ENCODE results near the gene PMM2.
"Not testable (repeated sequence)": the region's sequence is repeated elsewhere in the genome, so short reads cannot be mapped to it uniquely, and the experiment has no call there.

The PMM2 gene

DNA sequence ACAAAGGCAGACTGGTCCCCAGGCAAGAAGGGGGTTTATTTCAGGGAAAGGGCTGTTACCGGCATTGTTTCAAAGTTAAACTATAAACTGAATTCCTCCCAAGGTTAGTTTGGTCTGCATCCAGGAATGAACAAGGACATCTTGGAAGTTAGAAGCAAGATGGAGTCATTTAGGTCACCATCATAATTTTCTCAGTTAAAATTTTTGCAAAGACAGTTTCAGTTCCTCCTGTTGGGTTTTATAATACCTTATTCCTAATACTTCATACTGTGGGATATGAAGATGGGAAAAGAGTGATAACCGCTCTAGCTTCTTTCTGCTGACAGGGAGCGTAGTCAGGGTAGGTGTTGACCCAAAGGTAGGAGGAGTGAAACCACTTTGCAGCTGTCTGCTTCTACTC lies 24.8 kb downstream of the PMM2 start:
- DNase-seq: no peak

DNA sequence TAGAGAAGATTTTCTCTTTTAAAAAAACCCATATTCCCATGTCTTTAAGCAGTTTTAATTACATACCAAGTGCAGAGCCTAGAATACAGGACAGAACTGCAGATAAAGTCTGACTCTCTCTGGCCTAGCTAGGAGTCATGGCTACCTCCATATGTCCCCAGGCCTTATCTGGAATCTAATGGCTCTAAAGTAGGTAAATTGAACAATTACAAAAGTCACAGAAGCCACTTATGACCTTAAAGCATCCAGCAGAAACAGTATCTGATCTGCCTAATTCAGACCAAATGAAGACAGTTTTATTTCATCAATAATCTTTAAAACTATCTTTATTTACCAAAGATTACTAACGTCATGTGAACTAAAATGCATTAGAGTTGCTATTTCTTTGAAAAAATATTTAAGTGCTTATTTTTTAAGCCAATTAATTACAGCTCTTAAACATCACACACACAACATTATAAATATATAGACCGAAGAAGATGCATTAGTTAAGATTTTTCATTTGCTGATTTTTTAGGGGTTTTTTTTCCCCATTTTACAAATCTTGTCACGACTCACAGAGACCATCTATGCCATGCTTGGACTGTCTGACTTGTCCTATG lies 28.7 kb downstream of the PMM2 start:
- DNase-seq: no peak

DNA sequence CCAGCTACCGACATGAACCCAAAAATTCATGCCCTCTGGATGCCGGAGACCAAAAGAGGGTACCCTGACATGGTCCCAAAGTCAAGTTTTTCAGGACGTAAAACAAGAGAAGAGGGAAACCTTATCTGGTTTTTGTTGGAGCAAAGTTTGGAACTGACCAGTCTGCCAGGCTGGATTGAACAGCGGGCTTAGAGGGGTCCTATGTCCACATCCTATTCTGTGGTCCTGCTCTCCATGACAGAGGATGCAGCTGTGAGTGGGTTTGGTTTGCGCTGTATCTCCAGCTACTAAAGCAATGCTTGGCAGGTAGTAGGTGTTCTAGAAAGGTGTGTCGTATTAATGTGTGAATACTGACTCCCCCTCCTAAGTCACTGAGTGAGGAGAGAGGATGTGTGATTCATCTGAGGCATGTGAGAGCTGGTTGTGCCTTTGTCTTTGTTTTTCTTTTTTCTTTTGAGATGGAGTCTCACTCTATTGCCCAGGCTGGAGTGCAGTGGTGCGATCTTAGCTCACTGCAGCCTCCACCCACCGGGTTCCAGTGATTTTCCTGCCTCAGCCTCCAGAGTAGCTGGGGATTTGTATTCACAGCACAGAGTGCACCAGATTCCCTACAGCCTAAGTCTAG lies 31.0 kb downstream of the PMM2 start:
- no peak for DNase-seq

DNA sequence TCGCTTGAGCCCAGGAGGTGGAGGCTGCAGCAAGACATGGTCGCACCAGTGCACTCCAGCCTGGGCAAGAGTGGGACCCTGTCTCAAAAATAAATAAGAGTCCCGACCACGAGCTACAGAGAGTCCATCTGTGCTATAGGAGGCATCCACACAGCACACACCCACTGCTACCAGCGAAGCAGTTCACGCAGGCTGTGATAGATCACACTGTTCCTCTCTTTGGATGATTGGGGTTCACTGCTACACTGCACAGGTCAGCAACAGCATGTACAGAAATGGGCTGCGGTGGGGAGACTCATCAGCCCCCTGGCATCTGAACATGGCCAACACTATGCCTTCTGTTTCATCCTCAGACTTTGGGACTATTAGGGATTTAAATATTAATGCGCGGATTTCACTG lies 33.8 kb downstream of the PMM2 start:
- no peak for DNase-seq

DNA sequence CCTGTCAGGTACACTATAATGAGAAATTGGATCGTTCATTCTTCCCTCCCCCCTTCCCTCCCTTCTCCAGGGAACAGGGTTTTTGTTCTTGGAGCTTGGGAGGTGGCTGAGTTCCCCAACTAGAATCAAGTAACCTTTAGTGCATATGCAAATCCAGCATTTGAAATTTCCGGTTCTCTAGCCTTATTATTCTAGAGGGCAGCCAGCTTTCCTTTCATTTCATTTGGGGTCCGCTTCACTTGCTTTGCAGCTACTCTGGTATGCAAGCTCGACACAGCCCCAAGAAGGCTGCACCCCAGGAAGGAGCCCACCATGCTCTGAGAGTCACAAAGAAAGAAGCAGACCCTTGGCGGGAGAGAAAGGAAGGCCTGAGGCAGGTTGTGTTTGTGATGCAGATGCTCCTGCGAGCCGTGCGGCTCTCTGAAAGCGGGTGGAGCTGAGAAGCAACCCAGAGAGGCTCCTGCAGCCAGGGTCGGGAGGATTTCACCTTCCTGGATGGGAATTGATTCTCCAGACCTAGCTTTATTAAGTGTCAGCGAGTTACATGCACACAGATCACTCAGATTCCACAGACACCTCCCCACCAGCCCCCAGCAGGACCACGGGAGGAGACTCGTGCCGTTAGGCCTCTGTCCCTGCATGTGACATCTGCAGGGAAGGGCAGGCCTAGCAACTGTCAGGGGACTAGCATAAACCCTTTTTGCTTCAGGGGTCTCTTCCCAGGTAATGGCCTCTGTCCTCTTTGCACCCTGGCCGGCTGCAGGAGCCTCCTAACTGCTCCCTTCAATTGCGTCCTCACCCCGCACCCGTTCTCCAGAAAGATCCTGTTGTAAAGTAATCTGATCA lies 34.5 kb downstream of the PMM2 start:
- no peak for DNase-seq

DNA sequence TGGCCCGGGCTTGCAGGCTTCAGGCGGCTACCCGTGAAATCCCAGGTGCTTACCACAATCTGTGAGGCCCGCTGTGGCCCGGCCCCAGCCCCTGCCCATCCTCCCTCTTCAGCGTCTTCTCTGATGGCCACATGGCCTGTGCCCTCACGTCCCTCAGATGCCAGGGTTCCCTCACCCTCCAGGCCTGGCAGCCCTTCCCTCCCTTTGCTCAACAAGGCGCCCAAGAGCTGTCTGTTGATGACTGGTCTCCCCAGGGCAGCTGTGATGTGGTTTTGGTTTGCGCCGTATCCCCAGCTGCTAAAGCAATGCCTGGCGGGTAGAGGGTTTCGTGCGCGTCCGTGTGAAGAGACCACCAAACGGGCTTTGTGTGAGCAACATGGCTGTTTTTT lies 35.1 kb downstream of the PMM2 start:
- no peak for DNase-seq

DNA sequence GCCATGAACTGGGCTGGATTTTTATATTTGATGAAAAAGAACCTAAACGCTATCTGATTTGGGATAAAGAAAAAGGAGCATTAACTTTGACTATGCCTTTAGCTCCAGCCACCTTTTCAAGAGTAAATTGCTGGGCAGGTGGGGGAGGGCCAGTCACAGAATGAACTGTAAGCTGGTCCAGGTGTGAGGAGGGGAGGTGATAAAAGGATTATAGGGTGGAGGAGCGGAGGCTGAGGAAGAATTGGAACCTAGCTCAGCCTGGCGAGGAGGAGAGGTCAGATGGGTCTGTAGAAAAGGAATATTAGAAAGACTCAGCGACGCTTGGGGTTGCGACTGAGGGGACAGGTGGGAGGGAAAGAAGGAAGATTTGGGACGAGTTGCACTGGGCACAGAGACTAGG lies 39.2 kb downstream of the PMM2 start:
- DNase-seq: not testable (repeated sequence)

DNA sequence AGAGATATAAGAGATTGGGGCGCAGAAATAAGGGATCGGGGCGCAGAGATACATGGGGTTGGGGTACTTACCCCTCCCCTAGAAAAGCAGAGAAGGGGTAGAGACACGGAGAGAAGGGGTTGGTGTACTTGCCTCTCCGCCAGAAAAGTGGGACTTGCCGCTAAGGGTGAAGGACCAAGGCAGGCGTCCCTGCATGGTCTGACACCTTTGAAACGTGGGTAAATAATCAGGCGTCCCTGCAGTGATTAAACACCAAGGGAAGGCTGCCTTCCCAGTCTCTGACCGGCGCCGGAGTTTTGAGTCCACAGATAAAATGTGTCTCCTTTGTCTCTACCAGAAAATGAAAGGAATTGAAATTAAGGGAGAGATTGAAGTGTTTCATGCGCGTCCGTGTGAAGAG lies 40.0 kb downstream of the PMM2 start:
- not testable (repeated sequence) for DNase-seq

DNA sequence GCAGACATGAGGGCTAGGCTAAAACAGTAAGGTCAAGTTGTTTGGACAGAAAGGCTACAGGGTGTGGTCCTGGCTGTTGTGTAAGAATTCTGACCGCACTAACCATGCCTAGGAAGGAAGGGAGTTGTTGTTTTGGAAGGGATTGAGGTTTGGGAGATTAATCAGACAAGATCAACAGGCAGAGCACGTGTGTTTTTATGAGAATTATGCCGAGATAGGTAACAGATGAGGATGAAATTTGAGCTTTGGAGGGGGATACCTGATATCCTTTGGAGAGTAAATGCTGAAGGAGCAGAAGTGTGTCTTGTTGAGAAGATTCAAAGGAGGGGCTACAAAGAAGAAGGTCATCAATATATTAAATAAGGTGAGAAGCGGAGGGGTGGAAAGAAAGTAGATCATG lies 44.4 kb downstream of the PMM2 start:
- DNase-seq: not testable (repeated sequence)

DNA sequence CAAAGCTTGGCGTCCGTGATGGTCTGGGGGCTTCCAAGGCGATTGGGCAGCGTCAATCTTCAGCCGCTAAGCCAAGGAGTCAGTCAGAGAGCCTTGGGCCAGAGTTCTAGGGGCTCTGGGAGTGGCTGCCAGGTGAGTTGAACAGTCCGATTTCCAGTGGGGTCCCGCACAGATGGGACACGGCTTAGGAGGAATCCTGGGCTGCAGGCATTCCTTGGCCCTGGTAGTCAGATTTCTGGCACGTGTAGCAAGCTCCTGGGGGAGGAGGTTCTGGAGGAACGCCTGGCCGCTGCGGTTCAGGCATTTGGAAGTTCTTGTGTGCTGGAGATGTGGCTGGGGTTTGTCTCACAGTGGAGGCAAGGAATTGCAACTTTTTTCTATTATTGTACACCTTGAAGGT lies 45.7 kb downstream of the PMM2 start:
- DNase-seq: not testable (repeated sequence)

DNA sequence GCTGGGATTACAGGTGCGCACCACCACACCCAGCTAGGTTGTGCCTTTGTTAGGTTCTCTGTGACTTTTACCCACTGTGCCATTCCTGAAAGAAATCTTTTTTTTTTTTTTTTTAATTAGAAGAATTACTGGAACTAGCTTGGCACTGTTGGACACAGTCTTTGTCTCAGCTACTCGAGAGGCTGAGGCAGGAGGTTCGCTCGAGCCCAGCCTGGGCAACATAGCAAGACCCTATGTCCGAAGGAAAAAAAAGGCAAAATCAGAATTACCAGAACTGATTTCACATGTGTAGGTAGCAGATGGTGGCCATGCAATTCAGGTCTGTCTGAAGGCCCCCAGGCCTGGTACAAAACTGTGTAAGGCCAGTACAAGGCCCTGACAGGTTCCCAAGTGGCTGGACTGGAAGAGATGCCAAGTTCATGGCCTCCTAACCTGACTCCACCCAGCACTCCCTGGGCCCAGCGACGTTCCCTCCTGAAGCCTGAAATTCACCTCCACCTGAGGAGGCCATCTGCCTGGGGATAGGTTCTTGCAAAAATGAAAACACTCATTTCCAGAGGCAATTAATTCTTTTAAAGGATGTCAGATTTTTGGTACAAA lies 48.2 kb downstream of the PMM2 start:
- DNase-seq: no peak

DNA sequence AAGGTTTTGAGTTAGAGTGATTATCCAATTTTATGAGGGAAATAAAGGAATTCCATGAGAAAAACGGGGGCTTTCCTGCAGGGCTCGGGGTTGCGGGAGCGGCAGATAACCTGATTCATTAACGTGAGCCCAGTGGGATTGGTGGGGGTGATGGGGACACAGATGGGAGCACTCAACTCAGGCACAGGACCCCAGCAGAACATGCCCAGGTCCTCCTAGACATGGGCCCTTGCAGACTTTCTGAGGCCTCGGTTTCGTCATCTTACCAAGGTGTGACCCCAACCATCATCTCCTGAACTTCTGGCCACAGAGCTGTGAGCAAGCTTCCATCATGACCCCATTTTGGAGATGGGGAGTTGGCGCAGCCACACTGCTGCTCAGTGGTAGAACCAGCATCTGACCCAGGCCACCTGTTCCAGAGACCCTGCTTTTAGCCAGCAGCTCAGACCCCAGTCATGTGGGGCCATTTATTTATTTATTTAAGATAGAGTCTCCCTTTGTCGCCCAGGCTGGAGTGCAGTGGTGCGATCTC lies 48.8 kb downstream of the PMM2 start:
- no peak for DNase-seq

DNA sequence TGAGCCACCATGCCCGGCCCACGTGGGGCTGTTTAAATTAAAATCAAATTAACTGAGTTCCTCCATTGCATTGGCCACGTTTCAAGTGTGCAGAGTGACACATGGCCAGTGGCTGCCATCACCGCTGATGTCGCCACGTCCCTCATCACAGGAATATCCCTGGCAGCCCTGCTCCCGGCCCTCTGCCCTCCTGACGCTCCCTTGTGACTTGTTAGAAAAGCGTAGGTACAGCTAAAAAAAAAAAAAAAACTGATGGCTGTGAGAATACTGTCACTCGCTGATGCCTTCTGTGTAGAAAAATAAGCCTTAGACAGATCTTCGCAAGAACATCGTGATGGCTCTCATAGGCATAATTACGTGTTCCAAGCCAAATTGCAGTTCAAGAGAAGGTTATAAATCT lies 49.5 kb downstream of the PMM2 start:
- no peak for DNase-seq

DNA sequence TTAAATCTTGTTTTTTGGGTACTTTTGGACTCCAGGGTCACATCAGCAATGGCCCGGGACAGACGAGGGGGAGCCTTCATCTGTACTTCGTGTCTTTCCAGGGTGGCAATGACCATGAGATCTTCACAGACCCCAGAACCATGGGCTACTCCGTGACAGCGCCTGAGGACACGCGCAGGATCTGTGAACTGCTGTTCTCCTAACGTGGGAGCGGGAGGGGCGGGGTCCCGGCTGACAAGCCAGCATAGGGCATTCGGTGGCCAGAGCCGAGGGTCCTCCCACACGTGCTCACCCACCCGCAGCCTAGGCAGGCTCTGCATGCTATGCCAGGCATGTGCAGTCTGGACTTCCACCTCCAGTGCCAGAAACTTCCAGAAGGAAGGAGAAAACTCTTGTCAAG lies 50.0 kb downstream of the PMM2 start:
- DNase-seq: no peak

DNA sequence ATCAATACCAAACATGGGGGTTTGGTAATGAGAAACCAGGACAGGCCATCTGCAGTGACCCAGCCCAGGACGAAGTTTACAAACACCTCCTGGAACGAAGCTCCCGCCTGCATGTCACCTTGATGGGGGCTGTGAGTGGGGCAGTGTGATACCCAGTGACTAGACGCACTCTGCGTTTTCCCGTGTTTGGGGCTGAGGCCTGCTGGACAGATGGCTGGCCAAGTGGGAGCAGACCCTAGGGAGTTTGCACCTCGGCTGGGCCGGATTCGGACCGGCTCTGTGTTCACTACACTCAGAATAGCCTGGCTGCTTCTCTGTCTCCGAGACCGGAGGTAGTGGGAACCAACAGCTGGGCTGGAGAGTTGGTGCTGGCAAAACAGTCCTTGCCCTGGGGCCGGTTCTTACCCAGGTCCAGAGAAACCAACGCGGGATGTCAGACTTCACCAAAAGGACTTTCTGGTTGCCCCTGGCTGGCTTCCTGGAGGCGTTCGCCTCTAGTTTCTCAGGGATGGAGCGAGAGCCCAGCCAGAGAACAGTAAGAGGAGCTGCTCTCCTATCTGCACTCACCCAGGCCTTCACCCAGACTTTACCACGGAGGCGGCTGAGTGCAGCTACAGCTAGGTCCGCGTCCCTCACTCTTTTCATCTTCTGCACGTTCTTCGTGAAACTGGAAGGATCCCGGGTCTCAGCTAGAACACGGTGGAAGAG lies 50.7 kb downstream of the PMM2 start:
- DNase-seq: no peak

DNA sequence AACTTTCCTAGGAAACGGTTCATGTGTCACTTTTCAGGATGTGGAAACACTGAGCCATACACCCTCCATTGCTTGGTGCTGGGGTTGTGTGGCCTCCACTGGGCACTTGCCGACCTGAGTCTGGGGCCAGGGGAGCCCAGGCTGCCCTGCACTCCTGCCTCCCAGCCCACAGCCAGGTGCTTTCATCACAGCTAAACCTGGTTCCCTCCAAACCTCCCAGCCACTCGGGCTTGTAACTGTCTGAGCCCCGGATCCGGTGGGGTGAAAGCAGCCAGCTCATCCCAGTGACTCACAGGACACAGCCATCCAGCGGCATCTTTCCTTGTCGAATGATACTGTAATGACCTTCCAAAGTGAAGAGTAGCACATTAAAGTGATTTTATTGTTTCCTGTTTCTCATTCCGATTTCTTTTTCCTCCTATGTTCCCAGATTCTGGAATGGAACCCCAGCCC lies 51.3 kb downstream of the PMM2 start:
- DNase-seq: no peak

DNA sequence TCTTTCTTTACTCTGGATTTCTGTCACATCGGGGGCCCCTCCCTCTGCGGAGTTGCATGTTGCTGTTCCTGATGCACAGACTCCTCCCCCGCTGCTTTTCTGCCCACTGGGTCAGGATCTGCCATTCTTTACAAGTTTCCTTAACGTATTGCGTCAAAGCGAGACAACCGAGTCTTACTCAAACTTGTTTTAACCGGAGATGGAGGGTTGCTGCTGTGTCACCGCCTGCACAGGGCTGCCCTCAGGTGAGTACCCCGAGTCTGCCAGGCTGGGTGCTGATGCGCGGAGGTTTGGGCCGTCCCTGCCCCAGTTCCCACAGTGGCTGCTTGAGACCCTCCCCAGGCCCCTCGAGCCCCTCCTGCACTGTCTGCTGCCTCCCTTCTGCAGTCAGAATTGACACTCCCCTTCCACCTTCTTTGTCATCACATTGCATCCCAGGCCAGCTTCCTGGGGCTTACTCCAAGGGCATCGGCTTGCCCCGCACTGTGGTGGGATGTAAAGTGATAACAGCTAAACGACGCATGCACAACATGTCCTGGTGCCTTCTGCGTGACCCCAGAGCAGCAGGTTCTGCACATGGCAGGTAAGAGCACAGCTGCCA lies 51.9 kb downstream of the PMM2 start:
- no peak for DNase-seq

DNA sequence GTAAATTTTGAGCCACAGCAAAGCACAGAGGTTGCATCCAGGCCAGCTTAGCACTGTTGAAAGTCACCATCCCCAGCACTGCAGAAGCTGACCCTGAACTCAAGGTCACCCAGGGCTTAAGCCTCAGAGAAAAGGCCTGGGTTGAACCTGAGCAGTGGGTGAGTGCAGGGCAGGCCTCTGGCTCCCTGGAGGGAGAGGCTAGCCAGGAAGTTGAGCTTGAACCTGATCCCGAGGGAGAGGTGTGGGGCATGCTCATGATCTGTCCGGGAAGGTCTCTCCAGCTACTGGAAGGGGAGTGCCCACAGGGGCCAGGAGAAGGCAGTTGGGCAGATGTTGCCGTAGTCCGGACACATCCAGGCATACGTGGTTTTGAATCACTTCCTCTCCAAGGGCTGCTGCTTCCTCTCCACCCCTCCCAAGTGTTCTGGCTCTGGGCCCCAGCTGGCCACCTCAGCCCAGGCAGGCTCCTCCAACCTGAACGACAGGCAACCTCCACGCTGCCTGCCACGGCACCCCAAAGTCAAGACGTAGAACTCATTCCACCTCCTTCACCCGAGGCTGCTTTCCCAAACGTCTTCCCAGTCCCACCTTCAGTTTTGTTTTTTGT lies 52.7 kb downstream of the PMM2 start:
- DNase-seq: peak; percentile 16

DNA sequence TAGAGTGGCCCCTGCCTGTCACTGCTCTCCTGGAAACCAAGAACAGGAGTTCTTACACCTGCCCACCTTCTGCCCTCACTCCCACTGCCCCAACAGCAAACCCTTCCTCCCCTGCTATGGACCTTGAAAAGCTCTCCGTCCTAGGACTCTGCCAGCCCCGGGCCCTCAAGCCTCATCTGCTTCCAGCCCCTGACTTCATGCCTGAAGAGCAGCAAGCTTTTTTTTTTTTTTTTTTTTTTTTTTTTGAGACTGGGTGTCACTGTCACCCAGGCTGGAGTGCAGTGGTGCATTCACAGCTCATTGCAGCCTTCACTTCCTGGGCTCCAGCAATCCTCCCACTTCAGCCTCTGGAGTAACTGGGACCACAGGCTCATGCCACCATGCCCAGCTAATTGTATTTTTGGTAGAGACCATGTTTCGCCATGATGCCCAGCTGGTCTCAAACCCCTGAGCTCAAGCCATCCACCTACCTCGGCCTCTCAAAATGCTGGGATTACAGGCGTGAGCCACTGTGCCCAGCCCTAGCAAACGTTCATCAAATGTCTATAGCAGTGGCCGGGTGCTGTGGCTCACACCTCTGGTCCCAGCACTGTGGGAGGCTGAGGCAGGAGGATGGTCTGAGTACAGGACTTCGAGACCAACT lies 54.2 kb downstream of the PMM2 start:
- no peak for DNase-seq

DNA sequence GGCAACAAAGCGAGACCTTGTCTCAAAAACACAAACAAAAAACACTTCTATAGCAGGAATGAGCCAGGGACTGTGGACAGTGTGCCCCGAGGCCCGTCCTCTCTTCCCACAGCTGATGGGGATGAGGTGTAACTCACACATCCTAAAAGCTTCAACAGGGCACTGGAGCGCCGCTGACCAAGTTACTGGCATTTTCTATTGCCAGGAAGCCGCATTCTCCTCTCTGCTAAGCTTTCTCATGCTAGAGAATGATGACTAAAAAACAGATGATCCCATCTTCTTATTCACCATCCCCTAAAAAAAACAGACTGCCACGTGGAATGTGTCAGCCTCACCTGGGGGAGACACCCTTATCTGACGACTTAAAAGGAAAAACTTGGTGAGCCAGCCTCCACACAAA lies 54.9 kb downstream of the PMM2 start:
- DNase-seq: no peak

DNA sequence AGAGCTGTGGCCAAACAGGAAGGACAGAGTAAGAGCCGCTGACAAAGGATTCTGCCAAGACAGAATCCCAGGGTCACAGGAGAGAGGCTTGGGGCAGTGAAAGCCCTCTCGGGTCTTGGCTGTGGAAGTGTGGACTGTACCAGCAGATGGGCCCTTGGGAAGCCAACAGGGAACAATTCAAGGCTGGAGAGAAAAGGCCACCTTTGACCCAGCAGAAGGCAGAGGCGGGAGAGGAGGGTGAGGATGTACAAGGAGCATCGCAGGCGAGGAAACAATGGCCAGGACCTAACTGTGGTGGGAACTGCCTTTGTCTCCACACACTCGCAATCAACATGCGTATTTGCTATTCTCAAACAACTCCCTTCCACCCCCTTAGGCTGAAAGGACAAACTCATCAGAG lies 55.5 kb downstream of the PMM2 start:
- DNase-seq: no peak
